Fibroblast of lung (primary cell): Measurements from ENCODE around the gene SFXN3. TPM values are rescaled to one million over a fixed set of nuclear protein-coding genes. Genes with fewer than 3 reads are reported as not detected.

ENCODE experiments used
- DNase-seq, 2 donors: peaks; one replicate each; pipeline versions ENCODE4 v3.0.0 to v3.0.0-alpha.2; 2010; ENCODE audit warnings: low read depth in 2 of 2
- H2AFZ ChIP-seq: 2 replicates; pipeline ENCODE4 v1.5.1; 2012; ENCODE audit warnings: low read length, control low read depth, inconsistent platforms
- H3K27ac ChIP-seq: 2 replicates; pipeline ENCODE4 v1.5.1; 2011; ENCODE audit warnings: low read length, control low read depth; ENCODE audit not compliant: insufficient read depth
- H3K27me3 ChIP-seq: 2 replicates; pipeline ENCODE4 v1.5.1; 2011; ENCODE audit warnings: mild to moderate bottlenecking, low read length; ENCODE audit not compliant: control insufficient read depth, insufficient read depth
- H3K36me3 ChIP-seq: 2 replicates; pipeline ENCODE4 v1.5.1; 2011; ENCODE audit warnings: low read length; ENCODE audit not compliant: control insufficient read depth, insufficient read depth
- H3K4me1 ChIP-seq: 2 replicates; pipeline ENCODE4 v1.5.1; 2011; ENCODE audit warnings: low read length; ENCODE audit not compliant: control insufficient read depth, insufficient read depth; ENCODE audit errors: extremely low read depth
- H3K4me2 ChIP-seq: 2 replicates; pipeline ENCODE4 v1.5.1; 2011; ENCODE audit warnings: low read length, control low read depth; ENCODE audit not compliant: insufficient read depth; ENCODE audit errors: extremely low read depth
- H3K4me3 ChIP-seq, 4 experiments: fragments of 200-600 bp in 1 of 4; sonication (generic) in 1 of 4; replicated peaks in 1 of 4; 2 replicates each; pipeline ENCODE4 v1.5.1; 2011 to 2016; ENCODE audit warnings: low read length in 4 of 4, low read depth in 3 of 4, mild to moderate bottlenecking in 3 of 4, control low read depth in 2 of 4, inconsistent platforms in 1 of 4, mixed read lengths in 1 of 4; ENCODE audit not compliant: insufficient read depth in 1 of 4; ENCODE audit errors: control extremely low read depth in 1 of 4
- H3K79me2 ChIP-seq: 2 replicates; pipeline ENCODE4 v1.5.1; 2012; ENCODE audit warnings: mild to moderate bottlenecking, low read length, inconsistent platforms; ENCODE audit not compliant: control insufficient read depth, insufficient read depth
- H3K9ac ChIP-seq: 2 replicates; pipeline ENCODE4 v1.5.1; 2011; ENCODE audit warnings: mild to moderate bottlenecking, low read length, control low read depth; ENCODE audit not compliant: insufficient read depth
- H3K9me3 ChIP-seq: 2 replicates; pipeline ENCODE4 v1.5.1; 2012; ENCODE audit warnings: low read depth, low read length; ENCODE audit not compliant: control insufficient read depth, insufficient read depth
- H4K20me1 ChIP-seq: 2 replicates; pipeline ENCODE4 v1.5.1; 2011; ENCODE audit warnings: low read length; ENCODE audit not compliant: control insufficient read depth, insufficient read depth; ENCODE audit errors: extremely low read depth
- EZH2 ChIP-seq: IDR thresholded peaks from 2 replicates; pipeline ENCODE4 v1.5.1; 2012; ENCODE audit warnings: low read length, control low read depth, mild to moderate bottlenecking; ENCODE audit errors: missing control alignments
- polyA minus RNA-seq: library from RNA; depleted of rRNA, polyadenylated mRNA; stranded (reverse); fragments of >200 nt; gene quantifications from 2 replicates; pipeline ENCODE4 v1.2.3, GENCODE V29; 2011; ENCODE audit warnings: low replicate concordance
- polyA plus RNA-seq, 2 donors: library from polyadenylated mRNA; depleted of rRNA in 1 of 2; stranded (reverse) in 1 of 2; unstranded in 1 of 2; fragments of >200 nt; gene quantifications; 2 replicates each; pipeline ENCODE4 v1.2.1, GENCODE V29; 2011 to 2012; ENCODE audit warnings: missing spikeins in 1 of 2
- total RNA-seq: library from RNA; depleted of rRNA; stranded (reverse); fragments of >200 nt; gene quantifications from 2 replicates; pipeline ENCODE4 v1.2.1, GENCODE V29; 2014
- TF ChIP-seq, protein P1 (sequence below), 2 donors: IDR thresholded peaks in 1 of 2; conservative IDR thresholded peaks in 1 of 2; 1 replicate in 1 of 2; 2 replicates in 1 of 2; pipeline ENCODE4 v1.5.1; 2011 to 2012; ENCODE audit warnings: low read length in 2 of 2, control low read depth in 1 of 2, inconsistent platforms in 1 of 2, low read depth in 1 of 2, mild to moderate bottlenecking in 1 of 2

The SFXN3 gene
- 39.3 and 55.0 TPM in 2 replicates for total RNA-seq
- 79.3 and 90.9 TPM in 2 replicates for polyA plus RNA-seq
- 48.7 and 51.3 TPM in 2 replicates for polyA plus RNA-seq (2012)
- 125 and 157 TPM in 2 replicates for polyA minus RNA-seq

- peak; percentile 94 to 96 for DNase-seq
- peak within 1 kb of the TSS; percentile 61 for H2AFZ ChIP-seq
- H3K36me3 ChIP-seq, result peaks cover 11% of the 10 kb centered on the region
- no peaks in the 10 kb centered on the region for H3K9me3 ChIP-seq
- no peaks in the 10 kb centered on the region for H3K27me3 ChIP-seq
- peak within 1 kb of the TSS; percentile 96 for H3K27ac ChIP-seq
- no peak for TF ChIP-seq EZH2
- TF ChIP-seq, protein P1, sequence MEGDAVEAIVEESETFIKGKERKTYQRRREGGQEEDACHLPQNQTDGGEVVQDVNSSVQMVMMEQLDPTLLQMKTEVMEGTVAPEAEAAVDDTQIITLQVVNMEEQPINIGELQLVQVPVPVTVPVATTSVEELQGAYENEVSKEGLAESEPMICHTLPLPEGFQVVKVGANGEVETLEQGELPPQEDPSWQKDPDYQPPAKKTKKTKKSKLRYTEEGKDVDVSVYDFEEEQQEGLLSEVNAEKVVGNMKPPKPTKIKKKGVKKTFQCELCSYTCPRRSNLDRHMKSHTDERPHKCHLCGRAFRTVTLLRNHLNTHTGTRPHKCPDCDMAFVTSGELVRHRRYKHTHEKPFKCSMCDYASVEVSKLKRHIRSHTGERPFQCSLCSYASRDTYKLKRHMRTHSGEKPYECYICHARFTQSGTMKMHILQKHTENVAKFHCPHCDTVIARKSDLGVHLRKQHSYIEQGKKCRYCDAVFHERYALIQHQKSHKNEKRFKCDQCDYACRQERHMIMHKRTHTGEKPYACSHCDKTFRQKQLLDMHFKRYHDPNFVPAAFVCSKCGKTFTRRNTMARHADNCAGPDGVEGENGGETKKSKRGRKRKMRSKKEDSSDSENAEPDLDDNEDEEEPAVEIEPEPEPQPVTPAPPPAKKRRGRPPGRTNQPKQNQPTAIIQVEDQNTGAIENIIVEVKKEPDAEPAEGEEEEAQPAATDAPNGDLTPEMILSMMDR (conservative IDR thresholded peaks at IDR 0.05 in 1 of 2, IDR thresholded peaks at IDR 0.05 in 1 of 2; ENCODE audit: low read depth in 1 of 2, low read length in 2 of 2), result no peak
- peak within 1 kb of the TSS; percentile 86 for H3K9ac ChIP-seq
- H3K4me3 ChIP-seq, result peak within 1 kb of the TSS; percentile 51 to 87 (median 78)
- no peaks in the 10 kb centered on the region for H4K20me1 ChIP-seq
- H3K4me2 ChIP-seq, result peak within 1 kb of the TSS; percentile 81
- H3K4me1 ChIP-seq, result peaks cover 10% of the 10 kb centered on the region
- H3K79me2 ChIP-seq, result peaks cover 23% of the 10 kb centered on the region
Observed at GRCh38 chr10:101031128-101031795, at the start of gene SFXN3, which contains the start of gene PDZD7. SFXN3 (plus strand) TSS chr10:101031234; CDS start chr10:101034695, 3,461 bp downstream. PDZD7 (minus strand) TSS chr10:101031129; CDS start chr10:101030219, 910 bp downstream.

- no peak for DNase-seq
- peaks cover 9% of the 10 kb centered on the region for H3K36me3 ChIP-seq
- H4K20me1 ChIP-seq, result no peaks in the 10 kb centered on the region
- H3K27me3 ChIP-seq, result no peaks in the 10 kb centered on the region
- no peak overlapping the region for H3K4me2 ChIP-seq
- H3K27ac ChIP-seq, result no peak overlapping the region
- no peak overlapping the region for H3K4me3 ChIP-seq
- no peak overlapping the region for H3K9ac ChIP-seq
- TF ChIP-seq EZH2, result no peak
- TF ChIP-seq, protein P1 (conservative IDR thresholded peaks at IDR 0.05 in 1 of 2, IDR thresholded peaks at IDR 0.05 in 1 of 2; ENCODE audit: low read depth in 1 of 2, low read length in 2 of 2), result no peak
- no peak overlapping the region for H2AFZ ChIP-seq
- H3K4me1 ChIP-seq, result peaks cover 6% of the 10 kb centered on the region
- H3K9me3 ChIP-seq, result no peaks in the 10 kb centered on the region
- peaks cover 15% of the 10 kb centered on the region for H3K79me2 ChIP-seq
Observed at GRCh38 chr10:100982916-100983830, 47.9 kb upstream of the SFXN3 start.
